GM21576 (cell line): Measurements from ENCODE around the gene GTF2IRD1.
"Not testable (repeated sequence)": the region's sequence is repeated elsewhere in the genome, so short reads cannot be mapped to it uniquely, and the experiment has no call there.

Source experiments
- ATAC-seq: cut with Tn5 transposase; IDR thresholded peaks from one replicate; pipeline ENCODE4 v1.9.1; 2021; ENCODE audit warnings: mild to moderate bottlenecking, moderate library complexity; ENCODE audit not compliant: unreplicated experiment

GTF2IRD1 gene

DNA sequence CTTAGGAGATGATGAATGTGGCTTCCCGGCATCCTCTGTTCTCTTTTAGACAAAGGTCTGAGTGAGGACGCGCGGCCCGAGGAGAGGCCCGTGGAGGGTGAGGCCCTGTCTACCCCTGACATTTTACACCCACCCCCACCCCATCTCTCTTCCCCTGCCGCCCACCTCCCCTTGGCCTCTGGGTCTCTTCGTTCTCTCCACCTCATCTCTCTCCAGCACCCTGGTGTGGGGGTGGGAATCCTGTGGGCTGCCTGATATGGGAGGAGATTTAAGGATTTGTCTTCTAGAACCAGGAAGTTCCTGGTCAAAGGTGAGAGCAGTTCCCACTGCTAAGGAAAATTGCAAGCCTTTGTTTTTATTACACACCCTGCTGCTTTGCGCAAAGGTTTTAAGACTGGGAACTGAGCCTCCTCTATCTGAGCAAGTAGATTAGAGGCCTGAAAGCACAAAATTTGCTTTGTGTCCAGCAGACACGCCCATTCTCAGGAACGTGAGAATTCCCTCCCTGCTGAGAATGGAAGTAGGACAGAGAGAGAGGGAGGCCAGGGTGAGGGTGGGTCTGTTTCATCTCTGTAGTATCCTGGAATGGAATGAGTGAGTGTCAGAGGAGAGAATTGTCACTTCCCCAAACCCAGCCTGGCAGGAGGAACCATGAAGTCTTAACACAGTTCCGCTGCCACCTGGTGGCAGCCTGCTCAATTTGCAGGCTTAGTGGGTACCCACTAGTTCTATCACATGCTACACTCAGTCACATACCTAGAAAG is 91.2 kb downstream of the GTF2IRD1 start:
- no peak for ATAC-seq

DNA sequence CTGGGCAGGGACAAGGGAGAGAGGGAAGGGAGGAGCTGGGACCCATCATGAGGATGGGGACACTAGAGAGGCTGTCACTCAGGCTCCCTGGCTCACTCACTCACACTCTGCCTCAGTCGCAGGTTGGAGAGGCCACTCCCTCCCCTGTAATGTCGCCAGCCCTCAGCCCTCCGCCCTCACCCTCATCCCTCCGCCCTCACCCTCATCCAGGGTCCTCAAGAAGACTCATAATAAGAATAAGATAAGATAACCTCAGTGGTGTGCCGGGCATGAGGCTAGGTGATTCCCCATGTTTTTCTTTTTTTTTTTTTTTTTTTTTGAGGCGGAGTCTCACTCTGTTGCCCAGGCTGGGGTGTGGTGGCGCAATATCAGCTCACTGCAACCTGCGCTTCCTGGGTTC is 92.2 kb downstream of the GTF2IRD1 start:
- ATAC-seq, result no peak

DNA sequence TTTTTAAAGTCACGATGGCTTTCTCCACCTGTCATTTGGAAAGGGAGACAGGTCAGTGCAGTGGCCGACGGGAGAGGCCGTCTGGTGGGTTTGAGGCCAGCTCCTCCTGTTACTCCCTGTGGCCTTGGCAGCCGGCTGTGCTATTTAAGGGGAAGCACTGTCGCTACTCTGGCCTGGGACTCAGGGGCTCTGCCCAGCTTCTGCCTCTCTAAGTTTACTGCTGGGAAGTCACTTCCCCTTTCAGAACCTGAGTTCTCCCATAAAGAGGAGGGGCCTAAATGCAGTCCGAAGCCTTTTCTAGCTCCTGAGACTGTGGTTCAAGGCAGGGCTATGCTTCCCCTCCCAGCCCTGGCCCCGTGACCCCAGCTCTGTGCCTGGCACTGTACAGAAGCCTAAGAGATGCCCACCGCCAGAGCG is 99.9 kb downstream of the GTF2IRD1 start:
- peak; percentile 73 for ATAC-seq

DNA sequence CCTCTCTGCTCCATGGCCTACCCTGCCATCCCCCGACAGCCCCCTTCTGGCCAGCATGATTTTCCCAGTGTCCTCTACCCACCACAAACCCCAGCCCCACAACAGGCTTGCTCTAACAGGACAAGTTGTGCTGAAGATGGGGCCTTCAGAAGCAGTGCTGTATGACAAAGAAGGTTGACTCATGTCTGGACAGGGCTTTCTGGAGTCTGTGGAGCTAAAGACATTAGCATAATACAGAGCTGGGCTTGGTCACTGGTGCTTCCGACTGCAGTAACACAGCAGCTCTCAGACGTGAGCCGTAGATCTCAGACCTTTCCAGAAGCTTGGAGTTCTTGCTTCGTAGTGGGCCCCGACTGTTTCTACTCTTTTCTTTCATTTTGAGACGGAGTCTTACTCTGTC is 100.5 kb downstream of the GTF2IRD1 start:
- ATAC-seq, result no peak

DNA sequence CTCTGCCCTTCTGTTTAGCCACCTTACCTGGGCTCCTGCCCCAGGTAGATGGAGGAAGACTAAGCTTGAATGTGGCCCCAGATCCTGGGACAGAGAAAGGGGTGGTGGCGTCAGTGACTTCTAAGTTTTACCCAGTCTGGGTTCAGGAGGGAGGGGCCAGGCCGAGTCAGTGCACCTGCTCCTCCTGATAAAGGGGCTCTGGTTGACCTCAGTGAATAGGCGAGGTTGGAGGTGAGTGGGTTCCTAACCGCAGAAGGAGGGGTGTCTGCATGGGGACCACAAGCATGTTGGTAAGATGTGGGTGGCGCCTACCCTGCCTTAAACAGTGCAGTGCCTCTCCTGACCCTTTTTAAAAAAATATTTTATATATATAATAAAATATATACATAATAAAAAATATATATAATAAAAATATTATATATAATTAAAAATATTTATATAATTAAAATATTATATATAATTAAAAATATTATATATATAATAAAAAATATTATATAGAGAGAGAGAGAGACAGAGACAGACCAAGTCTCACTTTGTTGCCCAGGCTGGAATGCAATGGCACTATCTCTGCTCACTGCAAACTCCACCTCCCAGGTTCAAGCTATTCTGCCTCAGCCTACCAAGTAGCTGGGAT is 106.5 kb downstream of the GTF2IRD1 start:
- ATAC-seq, result no peak

DNA sequence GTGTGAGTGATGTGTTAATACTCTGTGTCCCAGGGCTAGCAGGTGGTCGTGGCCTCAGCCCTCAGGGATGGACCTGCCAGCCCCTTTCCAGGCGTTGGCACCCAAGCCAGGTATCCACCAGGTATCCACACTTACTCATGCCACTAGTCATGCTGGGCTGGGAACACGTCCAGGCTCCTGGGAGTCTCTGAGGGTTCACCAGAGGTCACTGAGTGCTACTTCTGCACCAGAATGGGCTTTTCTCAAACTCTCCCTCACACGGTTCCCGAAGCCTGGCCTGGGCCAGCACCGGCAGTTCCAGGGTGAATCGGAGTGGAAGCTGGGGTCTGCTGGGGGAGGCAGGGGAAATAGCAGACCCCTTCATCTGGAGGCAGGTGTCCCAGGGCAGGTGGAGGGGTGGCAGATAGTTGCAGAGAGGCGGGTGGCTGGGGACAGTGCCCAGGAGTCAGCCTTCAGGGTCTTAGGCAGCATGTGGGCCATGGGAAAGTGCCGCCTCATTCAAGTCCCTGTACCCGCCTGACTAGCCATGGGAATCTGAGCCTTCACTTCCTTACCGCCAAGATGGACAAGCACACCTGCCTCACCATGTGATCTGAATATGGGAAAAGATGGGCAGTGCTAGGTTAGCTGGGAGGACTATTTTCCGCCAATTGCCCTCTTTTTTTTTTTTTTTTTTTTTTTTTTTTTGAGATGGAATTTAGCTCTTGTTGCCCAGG is 108.3 kb downstream of the GTF2IRD1 start:
- no peak for ATAC-seq

DNA sequence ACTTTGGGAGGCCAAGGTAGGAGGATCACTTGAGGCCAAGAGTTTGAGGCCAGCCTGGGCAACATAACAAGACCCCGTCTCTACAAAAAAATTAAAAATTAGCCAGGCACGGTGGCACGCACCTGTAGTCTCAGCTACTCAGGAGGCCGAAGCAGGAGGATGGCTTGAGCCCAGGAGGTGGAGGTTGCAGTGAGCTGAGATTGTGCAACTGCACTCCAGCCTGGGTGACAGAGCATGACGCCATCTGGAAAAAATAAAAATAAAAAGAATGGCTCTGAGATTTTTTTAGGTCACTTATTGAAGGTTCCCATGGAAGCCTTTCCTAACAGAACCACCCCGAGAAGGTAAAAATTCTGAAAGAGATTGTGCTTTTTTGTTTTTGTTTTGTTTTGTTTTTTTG is 109.9 kb downstream of the GTF2IRD1 start:
- ATAC-seq, result not testable (repeated sequence)

DNA sequence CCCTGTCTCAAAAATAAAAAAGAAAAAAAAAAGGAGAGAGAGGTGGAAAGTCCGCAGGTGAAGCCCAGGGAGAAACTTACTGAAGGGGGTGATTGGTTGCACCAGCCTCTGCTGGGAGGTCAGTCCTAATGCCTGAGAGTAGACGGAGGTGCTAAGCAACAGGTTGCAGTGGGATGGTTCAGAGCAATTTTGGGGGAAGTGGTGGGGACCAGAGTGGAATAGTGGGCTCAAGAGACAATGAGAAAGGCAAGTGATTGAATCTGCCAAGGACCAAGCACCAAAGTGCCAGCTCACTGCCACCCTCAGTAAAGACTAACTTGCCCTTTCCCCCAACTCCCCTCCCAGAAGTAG is 113.6 kb downstream of the GTF2IRD1 start:
- ATAC-seq, result no peak

DNA sequence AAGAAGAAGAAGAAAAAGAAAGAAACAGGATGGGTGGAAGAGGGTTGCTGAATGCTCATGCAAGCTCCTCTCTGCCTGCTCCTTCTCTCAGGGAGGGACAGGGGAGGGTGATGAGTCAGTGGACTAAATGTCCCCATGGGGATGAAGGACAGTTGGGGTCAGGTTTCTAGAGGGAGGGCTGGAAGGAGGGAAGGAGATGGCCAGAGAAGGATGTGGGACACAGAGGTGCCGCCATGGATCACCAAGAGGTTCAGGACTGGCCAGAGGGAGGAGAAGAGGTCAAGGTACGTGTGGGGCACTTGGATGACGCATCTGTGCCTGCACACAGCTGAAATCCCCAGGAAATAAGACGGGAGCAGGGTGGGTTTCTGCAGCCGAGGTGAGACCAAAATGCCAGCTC is 115.0 kb downstream of the GTF2IRD1 start:
- ATAC-seq, result no peak

DNA sequence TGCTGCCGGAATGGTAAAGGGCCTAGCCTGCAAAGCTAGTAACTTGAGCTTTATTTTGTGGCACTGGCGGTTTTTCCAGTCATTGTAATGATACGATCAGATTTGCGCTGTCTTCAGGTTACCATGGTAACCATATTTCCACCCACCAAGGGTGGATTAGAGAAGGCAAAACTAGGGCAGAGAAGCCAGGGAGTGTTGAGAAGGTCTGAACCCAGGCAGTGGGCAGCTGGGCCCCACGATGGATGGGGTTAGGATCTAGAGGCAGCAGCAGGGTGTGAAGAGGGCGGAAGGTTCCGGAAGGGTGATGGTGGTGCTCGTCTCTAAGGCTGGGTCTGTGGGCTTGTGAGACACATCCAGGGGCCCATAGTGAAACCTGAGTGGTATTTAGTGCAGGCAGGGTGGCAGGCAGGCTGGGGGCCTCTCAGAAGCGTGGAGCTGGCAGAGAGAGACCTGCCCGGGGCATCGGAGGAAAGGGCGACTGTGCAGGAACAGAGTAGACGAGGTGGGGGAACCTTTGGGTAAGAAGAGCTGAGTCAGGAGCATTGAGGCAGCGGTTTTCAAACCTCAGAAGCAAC is 115.9 kb downstream of the GTF2IRD1 start:
- ATAC-seq, result no peak

DNA sequence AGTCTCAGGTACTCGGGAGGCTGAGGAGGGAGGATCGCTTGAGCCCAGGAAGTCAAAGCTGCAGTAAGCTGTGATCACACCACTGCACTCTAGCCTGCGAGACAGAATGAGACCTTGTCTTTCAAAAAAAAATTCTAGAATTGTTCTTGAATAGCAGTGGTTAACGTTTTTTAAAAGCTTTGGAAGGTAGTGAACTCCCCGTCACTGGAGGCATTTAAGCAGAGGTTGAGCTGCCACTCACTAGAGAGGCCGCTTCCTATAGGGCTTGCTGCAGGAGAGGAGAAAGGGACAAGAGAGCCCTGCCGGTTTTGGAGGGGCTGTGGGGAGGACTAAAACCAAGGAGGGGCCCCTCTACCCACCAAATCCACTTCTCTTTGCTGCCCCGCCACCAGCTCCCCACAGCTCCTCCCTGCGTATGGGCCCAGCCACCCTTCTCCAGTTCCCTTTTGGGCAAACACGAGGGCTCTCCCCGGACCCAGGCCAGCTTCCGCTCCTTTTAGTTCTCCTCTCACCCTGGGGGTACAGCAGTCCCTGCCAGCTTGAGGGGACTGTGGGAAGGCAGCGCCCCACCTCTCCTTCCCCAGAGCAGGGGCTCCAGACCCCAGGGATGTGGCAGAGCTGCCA is 116.9 kb downstream of the GTF2IRD1 start:
- no peak for ATAC-seq

DNA sequence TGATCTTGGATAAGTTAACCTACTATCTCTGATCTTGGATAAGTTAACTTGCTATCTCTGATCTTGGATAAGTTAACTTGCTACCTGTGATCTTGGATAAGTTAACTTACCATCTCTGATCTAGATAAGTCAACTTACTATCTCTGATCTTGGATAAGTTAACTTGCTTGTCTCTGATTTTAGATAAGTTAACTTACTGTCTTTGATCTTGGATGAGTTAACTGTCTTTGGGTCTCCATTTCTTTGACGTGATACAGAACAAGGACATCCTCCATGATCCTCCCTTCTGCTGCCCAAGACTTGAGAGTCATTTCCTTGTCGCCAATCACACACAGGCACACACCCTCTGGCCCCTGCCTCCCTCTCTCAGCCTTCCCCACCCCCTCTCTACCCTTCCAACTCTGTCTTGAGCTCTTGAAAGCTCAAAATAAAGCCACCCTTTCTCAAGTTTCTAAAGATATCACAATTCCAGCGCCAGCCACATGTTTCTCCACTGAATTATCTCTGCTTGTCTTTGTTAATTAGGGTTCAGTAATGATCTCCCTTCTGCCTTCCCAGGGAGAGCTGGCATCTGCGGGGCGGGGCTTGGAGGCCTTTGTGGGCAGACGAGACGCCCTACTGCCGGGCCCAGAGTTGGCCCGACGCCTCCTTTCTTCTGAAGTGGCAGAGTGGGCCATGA is 118.7 kb downstream of the GTF2IRD1 start:
- ATAC-seq, result no peak

DNA sequence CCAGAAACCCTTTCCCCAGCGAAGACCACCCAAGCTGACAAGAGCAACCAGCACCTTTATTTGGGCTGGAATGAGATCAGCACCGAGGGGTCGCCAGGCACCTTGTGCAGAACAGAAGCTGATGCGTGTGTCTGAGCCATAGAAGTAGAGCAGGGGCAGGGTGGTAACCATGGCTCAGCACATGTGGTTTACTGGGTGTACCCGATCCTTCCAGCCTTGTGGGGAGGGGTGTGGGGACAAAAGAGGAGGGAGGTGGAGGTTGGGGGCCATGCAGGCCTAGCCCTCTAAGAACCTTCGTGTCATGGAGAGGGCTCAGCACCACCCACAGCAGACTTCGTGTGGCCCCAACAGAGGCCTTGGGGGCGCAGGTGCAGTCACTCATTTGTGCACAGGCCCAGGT is 119.8 kb downstream of the GTF2IRD1 start:
- no peak for ATAC-seq

DNA sequence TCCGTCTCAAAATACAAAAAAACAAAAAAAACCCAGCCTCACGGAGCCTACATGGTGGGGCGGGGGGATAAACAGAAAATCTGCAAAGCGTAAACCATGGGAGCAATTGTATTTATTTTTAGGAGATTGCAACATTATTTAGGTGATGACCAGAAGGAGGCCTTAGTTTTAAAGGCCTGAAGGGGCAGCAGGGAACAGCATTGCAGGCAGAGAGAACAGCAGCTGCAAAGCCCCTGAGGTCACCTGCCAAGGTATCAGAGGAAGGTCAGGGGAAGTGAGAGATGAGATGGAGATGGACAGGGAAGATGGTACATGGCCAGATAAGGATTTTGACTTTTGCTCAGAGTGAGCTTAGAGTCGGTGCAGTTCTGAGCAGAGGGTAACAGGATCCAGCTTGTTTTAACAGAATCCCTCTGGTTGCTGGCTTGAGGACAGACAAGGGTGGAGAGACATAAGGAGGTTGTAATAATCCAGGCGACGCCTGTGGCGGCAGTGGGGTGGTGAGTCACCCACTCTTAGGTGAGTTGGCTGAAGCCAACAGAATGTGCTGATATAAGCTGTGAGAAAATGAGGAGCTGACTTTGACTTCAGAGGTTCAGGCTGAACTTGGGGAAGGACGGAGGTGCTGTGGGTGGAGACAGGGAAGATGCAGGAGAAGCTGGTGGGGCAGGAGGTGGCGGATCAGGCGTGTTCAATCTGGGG is 121.5 kb downstream of the GTF2IRD1 start:
- no peak for ATAC-seq

DNA sequence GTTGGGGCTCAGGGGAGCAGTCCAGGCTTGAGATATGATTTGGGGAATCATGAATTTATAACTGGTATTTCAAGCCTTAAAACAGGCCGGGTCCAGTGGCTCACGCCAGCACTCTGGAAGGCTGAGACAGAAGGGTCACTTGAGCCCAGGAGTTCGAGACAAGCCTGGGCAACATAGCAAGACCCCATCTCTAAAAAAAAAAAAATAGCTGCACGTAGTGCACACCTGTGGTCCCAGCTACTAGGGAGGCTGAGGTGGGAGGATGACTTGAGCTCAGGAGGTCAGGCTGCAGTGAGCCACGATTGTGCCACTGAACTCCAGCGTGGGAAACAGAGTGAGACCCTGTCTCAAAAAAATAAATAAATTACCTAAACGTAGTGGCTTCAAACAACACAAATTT is 122.1 kb downstream of the GTF2IRD1 start:
- ATAC-seq, result no peak

DNA sequence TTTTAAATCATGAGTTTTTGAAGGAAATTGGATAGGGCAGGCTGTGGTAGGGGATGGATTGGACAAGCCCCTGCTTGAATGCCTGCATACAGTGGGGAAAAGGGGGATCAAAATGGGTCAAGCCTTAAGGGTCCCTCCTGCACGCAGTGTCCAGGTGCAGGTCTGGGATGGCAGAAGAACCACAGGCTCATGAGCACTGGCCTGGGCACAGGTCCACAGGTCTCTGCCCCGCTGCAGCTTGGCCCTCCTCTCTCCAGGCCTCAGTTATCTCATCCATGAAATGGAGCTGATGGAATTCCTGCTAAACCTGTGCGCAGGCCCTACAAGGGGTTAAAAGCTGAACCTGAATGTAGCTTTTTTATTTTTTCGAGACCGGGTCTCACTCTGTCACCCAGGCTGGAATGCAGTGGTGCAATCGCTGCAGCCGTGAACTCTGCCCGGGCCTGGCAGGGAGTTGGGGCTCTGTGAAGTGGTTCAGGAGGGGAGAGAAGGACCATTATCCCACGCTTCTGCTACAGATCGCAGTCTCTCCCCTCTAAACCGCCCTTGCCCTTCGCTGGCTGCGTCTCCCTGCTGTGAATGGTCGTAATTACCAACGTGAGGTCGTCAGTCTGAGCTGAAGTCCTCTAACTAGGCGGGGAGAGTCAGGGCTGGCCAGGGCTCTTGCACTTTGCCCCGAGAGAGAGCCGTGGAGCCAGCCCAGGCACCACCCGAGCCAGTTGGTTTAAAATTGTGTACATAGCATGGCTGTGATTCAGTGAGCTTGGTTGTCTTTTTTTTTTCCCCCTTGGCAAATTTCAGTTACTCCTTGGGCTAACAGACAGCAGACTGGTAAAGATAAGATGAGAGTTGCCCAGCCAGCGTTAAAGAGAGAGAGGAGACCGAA is 126.3 kb downstream of the GTF2IRD1 start:
- no peak for ATAC-seq

DNA sequence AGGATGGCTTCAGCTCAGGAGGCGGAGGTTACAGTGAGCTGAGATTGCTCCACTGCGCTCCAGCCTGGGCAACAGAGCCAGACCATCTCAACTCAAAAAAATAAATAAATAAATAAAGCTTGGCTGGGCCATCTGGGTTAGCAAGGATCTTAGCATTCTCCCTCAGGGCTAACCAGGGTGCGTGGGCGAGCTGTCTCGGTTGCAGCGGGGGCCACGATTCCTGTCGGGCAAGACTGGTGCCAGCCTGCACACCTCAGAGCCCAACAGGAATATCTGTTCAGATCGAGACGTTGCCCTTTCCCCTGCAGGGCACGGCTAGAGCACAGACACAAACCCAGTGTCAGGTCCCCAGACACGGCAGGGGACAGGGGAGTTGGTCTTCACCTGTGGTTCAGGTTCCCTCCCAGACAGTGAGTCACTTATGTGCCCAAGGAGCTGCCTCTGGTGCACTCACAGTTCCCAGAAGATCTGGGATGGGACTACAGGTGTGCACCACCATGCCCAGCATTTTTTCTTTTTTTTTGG is 128.3 kb downstream of the GTF2IRD1 start:
- no peak for ATAC-seq

DNA sequence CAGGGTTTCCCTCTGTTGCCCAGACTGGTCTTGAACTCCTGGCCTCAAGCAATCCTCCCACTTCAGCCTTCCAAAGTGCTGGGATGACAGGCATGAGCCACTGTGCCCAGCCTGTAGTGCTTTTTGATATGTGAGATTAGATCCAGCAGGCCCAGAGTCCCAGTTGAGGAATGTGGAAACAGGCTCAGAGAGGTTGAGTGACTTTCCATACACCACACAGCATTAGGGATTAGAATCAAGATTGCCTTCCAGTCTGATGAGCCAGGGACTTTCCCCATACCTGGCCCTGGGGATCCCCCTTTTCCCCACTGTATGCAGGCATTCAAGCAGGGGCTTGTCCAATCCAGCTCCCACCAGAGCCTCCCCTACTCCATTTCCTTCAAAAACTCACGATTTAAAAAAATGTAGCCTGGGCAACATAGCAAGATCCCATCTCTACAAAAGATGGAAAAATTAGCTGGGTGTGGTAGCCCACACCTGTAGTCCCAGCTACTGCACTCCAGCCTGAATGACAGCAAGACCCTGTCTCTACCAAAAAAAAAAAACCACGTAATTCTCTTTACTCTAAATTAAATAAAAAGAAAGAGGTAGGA is 128.8 kb downstream of the GTF2IRD1 start:
- no peak for ATAC-seq

DNA sequence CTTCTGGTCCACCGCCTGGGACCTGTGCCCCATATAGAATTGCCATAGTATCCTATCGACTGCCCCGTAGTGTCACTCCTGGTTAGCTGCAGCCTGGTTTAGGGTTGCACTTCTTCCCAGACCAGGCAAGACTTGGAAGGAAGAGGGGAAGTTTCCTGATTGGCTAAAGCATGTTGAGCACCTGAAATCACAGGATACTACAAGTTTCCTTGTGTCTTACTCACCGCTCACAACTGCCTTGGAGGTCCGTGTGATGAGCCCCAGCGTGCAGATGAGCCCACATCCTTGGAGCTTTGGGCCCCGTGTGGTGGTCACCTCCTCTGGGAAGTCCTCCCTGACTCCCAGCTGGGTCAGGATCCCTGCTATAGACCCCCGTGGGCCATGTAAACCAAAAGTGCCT is 129.9 kb downstream of the GTF2IRD1 start:
- ATAC-seq, result no peak
